GM12872 (cell line): ENCODE results near the gene ACP6.

Source experiments
- CTCF ChIP-seq: IDR thresholded peaks from 3 replicates; pipeline ENCODE4 v1.5.1; 2011; ENCODE audit warnings: low read depth, mild to moderate bottlenecking, low read length, moderate library complexity; ENCODE audit not compliant: insufficient read depth

The ACP6 gene

GRCh38 chr1:147625362-147625995 lies 44.8 kb downstream of the ACP6 start:
- no peak for TF ChIP-seq CTCF

- no peak for TF ChIP-seq CTCF
Measured at GRCh38 chr1:147624529-147624928, 45.8 kb downstream of the ACP6 start.

GRCh38 chr1:147624011-147624410 lies 46.3 kb downstream of the ACP6 start:
- no peak for TF ChIP-seq CTCF

- no peak for TF ChIP-seq CTCF
Measured at GRCh38 chr1:147622731-147623130, 47.6 kb downstream of the ACP6 start.

GRCh38 chr1:147620543-147620942 lies 49.8 kb downstream of the ACP6 start:
- TF ChIP-seq CTCF = no peak

- no peak for TF ChIP-seq CTCF
Measured at GRCh38 chr1:147619741-147620140, 50.6 kb downstream of the ACP6 start.

GRCh38 chr1:147618771-147619170 lies 51.6 kb downstream of the ACP6 start:
- TF ChIP-seq CTCF = no peak
